KMS-11 (cell line): ENCODE data around the gene MAML2.

Source experiments
- H2AFZ ChIP-seq: fragments of 200-600 bp; sonication (generic); 2 replicates; pipeline ENCODE4 v1.6.1; 2016; ENCODE audit warnings: antibody characterized with exemption, mixed run types, low read depth
- H3K27ac ChIP-seq: fragments of 200-600 bp; sonication (generic); 2 replicates; pipeline ENCODE4 v1.6.1; 2016; ENCODE audit warnings: mild to moderate bottlenecking, mixed run types
- H3K27me3 ChIP-seq: fragments of 200-600 bp; sonication (generic); 2 replicates; pipeline ENCODE4 v1.6.1; 2017; ENCODE audit warnings: mild to moderate bottlenecking, low read depth, mixed run types, moderate library complexity; ENCODE audit not compliant: insufficient read depth
- H3K36me3 ChIP-seq: fragments of 200-600 bp; sonication (generic); 2 replicates; pipeline ENCODE4 v1.6.1; 2017; ENCODE audit warnings: mild to moderate bottlenecking, mixed run types; ENCODE audit not compliant: insufficient read depth
- H3K4me1 ChIP-seq: fragments of 200-600 bp; sonication (generic); 2 replicates; pipeline ENCODE4 v1.6.1; 2016; ENCODE audit warnings: mild to moderate bottlenecking, low read depth, mixed run types; ENCODE audit not compliant: poor library complexity, severe bottlenecking
- H3K4me2 ChIP-seq: fragments of 200-600 bp; sonication (generic); 2 replicates; pipeline ENCODE4 v1.7.0; 2016; ENCODE audit warnings: mild to moderate bottlenecking, mixed run types
- H3K4me3 ChIP-seq: fragments of 200-600 bp; sonication (generic); IDR thresholded peaks from 2 replicates; pipeline ENCODE4 v1.6.1; 2017; ENCODE audit warnings: low read depth, low read length, mixed read lengths; ENCODE audit not compliant: insufficient read depth
- H3K79me2 ChIP-seq: fragments of 200-600 bp; sonication (generic); 2 replicates; pipeline ENCODE4 v1.6.1; 2016; ENCODE audit warnings: low read depth, mixed run types; ENCODE audit not compliant: insufficient read depth
- H3K9ac ChIP-seq: fragments of 200-600 bp; sonication (generic); 2 replicates; pipeline ENCODE4 v1.6.1; 2016; ENCODE audit warnings: mild to moderate bottlenecking, mixed run types
- H4K20me1 ChIP-seq: fragments of 200-600 bp; sonication (generic); 2 replicates; pipeline ENCODE4 v1.6.1; 2016; ENCODE audit warnings: mild to moderate bottlenecking, mixed run types; ENCODE audit not compliant: insufficient read depth
- CTCF ChIP-seq: fragments of 200-600 bp; sonication (generic); conservative IDR thresholded peaks from 2 replicates; pipeline ENCODE4 v1.6.1; 2017; ENCODE audit warnings: low read depth, mild to moderate bottlenecking, antibody characterized with exemption, low read length, moderate library complexity, mixed read lengths

Gene MAML2

GRCh38 chr11:96373826-96374225 lies 30.8 kb upstream of the MAML2 start:
- H3K4me2 ChIP-seq: no peak overlapping the region
- no peak overlapping the region for H3K9ac ChIP-seq
- no peak overlapping the region for H2AFZ ChIP-seq
- no peak overlapping the region for H3K4me3 ChIP-seq
- no peak overlapping the region for H3K27ac ChIP-seq
- no peaks in the 10 kb centered on the region for H3K79me2 ChIP-seq
- TF ChIP-seq CTCF: no peak
- H3K4me1 ChIP-seq: no peaks in the 10 kb centered on the region
- H3K27me3 ChIP-seq: no peaks in the 10 kb centered on the region
- H3K36me3 ChIP-seq: no peaks in the 10 kb centered on the region
- H4K20me1 ChIP-seq: no peaks in the 10 kb centered on the region

GRCh38 chr11:96367342-96367741 lies 24.3 kb upstream of the MAML2 start:
- H3K4me2 ChIP-seq: no peak overlapping the region
- TF ChIP-seq CTCF: no peak
- H2AFZ ChIP-seq: no peak overlapping the region
- no peaks in the 10 kb centered on the region for H4K20me1 ChIP-seq
- H3K9ac ChIP-seq: no peak overlapping the region
- H3K27me3 ChIP-seq: no peaks in the 10 kb centered on the region
- H3K4me3 ChIP-seq: no peak overlapping the region
- H3K79me2 ChIP-seq: no peaks in the 10 kb centered on the region
- no peaks in the 10 kb centered on the region for H3K4me1 ChIP-seq
- H3K27ac ChIP-seq: no peak overlapping the region
- no peaks in the 10 kb centered on the region for H3K36me3 ChIP-seq

GRCh38 chr11:96366024-96366423 lies 23.0 kb upstream of the MAML2 start:
- H3K27me3 ChIP-seq: no peaks in the 10 kb centered on the region
- no peak overlapping the region for H3K4me3 ChIP-seq
- no peaks in the 10 kb centered on the region for H4K20me1 ChIP-seq
- no peak for TF ChIP-seq CTCF
- H3K4me2 ChIP-seq: no peak overlapping the region
- H3K4me1 ChIP-seq: no peaks in the 10 kb centered on the region
- no peak overlapping the region for H3K9ac ChIP-seq
- no peaks in the 10 kb centered on the region for H3K79me2 ChIP-seq
- H3K27ac ChIP-seq: no peak overlapping the region
- no peaks in the 10 kb centered on the region for H3K36me3 ChIP-seq
- H2AFZ ChIP-seq: no peak overlapping the region

GRCh38 chr11:96365493-96365892 lies 22.5 kb upstream of the MAML2 start:
- no peak overlapping the region for H3K9ac ChIP-seq
- H3K27me3 ChIP-seq: no peaks in the 10 kb centered on the region
- H3K27ac ChIP-seq: no peak overlapping the region
- H3K4me3 ChIP-seq: no peak overlapping the region
- TF ChIP-seq CTCF: no peak
- no peaks in the 10 kb centered on the region for H4K20me1 ChIP-seq
- no peak overlapping the region for H3K4me2 ChIP-seq
- no peaks in the 10 kb centered on the region for H3K4me1 ChIP-seq
- H3K36me3 ChIP-seq: no peaks in the 10 kb centered on the region
- no peak overlapping the region for H2AFZ ChIP-seq
- no peaks in the 10 kb centered on the region for H3K79me2 ChIP-seq

- Histone ChIP-seq H4K20me1 (no peaks in the 10 kb centered on the region), H3K9ac (no peak overlapping the region), H3K4me2 (no peak overlapping the region), H3K4me1 (no peaks in the 10 kb centered on the region), H3K36me3 (no peaks in the 10 kb centered on the region), H3K27ac (no peak overlapping the region), H3K4me3 (no peak overlapping the region), H3K27me3 (no peaks in the 10 kb centered on the region), H3K79me2 (no peaks in the 10 kb centered on the region), H2AFZ (no peak overlapping the region)
- TF ChIP-seq CTCF: no peak
These were observed 18.8 kb upstream of the MAML2 start for GRCh38 chr11:96361778-96362177.
